ENCODE data around the gene PLD4. TPM values are rescaled to one million over a fixed set of nuclear protein-coding genes. Genes with fewer than 3 reads are reported as not detected.

The PLD4 gene
- total RNA-seq, 1 donor from 2014 or later, result not detected

DNA sequence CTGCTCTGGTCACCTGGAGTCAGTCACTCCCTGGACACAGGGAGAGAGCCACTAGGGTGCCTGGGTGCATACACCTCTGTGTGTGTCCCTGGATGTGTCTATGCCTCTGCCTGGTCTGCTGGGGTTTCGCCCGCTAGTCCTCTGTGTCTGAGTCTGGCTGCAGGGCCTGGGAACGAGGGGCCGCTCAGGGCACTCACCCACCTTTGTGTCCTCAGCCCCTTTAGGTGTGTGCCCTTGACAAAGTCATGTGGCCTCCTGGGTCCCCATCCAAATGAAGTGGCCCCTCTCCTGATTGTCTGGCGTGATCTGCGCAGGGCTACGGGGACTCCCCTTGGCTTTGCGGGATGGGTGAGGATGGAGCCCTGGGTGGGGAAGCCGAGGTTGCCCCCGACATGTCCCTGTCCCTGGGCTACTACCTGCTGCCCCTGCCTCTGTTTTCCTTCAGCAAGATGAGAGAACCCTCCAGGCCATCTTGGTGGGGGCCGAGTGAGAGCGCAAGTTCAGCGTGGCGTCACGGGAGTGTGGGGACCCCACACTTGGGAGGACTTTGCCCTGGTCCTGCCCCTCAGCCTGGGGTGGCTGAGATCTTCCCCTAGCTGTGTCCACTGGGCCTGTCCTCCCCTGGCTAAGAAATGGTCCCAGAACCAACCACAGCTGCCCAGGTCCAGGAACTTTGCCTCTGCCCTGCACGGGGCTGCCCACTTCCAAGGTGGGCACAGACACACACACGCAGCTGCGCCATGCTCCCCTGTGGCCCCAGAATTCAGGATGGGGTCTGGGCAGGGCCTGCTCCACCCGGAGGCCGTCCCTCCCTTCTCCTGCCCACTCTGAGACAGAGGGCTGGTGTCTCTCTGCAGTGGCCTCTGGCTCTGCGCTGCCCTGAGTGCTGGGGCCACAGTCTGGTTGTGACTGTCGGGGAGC lies 56.2 kb downstream of the PLD4 start:
- H3K27me3 ChIP-seq, result no peaks in the 10 kb centered on the region
- DNase-seq (ENCODE audit: extremely low spot score in 2 of 2), result no peak
- no peak overlapping the region for H3K27ac ChIP-seq
- H3K4me3 ChIP-seq, result no peak overlapping the region
- H3K36me3 ChIP-seq, result no peaks in the 10 kb centered on the region
- H3K4me1 ChIP-seq, result peaks cover 33% of the 10 kb centered on the region
- intact Hi-C loops (cut with DNase I), result loop anchor here (10.0 kb wide), 1 partner anchor 186 kb away; the partner anchor contains the start of gene AKT1
- TF ChIP-seq, protein P1, sequence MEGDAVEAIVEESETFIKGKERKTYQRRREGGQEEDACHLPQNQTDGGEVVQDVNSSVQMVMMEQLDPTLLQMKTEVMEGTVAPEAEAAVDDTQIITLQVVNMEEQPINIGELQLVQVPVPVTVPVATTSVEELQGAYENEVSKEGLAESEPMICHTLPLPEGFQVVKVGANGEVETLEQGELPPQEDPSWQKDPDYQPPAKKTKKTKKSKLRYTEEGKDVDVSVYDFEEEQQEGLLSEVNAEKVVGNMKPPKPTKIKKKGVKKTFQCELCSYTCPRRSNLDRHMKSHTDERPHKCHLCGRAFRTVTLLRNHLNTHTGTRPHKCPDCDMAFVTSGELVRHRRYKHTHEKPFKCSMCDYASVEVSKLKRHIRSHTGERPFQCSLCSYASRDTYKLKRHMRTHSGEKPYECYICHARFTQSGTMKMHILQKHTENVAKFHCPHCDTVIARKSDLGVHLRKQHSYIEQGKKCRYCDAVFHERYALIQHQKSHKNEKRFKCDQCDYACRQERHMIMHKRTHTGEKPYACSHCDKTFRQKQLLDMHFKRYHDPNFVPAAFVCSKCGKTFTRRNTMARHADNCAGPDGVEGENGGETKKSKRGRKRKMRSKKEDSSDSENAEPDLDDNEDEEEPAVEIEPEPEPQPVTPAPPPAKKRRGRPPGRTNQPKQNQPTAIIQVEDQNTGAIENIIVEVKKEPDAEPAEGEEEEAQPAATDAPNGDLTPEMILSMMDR (IDR thresholded peaks at IDR 0.05), result no peak
- no peak for TF ChIP-seq POLR2A (IDR thresholded peaks at IDR 0.05)
- no peak for TF ChIP-seq POLR2AphosphoS5 (IDR thresholded peaks at IDR 0.05; ENCODE audit: insufficient read depth in 1 of 2, low read depth in 1 of 2)
- no peaks in the 10 kb centered on the region for H3K9me3 ChIP-seq

DNA sequence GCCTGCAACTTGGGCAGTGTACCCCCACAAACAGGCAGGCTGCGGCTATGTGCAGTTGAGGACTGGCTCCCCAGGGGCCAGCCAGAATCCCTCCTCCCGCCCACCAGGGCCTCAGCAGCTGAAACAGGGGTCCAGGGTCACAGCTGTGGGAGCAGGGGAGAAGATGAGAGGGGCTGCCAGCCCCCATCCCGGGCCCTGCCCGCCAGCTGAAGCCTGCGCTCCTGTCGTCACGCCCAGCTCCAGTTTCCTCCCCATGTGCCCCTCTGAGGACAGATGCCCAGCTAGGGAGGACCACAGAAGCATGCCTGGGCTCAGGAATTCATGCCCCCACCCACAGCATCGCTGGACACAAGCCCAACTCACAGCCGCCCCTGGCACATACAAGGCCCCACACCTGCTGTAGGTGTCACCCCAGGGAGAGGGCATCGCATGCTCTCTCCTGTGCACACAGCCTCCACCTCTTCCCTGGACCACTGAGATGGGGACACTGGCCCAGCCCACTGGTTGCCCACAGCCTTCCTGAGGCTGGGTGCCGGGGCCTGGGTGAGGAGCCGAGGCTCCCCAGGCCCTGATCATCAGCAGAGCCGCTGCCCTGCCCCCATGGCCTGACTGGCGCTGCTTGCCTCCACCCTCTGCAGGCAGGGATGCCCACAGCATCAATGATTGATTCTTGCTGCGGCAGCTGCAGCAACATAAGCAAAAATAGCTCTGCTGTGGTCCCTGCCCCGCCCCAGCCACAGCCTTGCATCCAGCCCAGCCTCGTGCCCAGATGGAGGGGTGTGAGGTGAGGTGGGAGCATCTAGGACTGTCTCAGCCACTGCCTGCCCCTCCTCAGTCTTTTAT lies 57.2 kb downstream of the PLD4 start:
- H3K4me3 ChIP-seq, result no peak overlapping the region

DNA sequence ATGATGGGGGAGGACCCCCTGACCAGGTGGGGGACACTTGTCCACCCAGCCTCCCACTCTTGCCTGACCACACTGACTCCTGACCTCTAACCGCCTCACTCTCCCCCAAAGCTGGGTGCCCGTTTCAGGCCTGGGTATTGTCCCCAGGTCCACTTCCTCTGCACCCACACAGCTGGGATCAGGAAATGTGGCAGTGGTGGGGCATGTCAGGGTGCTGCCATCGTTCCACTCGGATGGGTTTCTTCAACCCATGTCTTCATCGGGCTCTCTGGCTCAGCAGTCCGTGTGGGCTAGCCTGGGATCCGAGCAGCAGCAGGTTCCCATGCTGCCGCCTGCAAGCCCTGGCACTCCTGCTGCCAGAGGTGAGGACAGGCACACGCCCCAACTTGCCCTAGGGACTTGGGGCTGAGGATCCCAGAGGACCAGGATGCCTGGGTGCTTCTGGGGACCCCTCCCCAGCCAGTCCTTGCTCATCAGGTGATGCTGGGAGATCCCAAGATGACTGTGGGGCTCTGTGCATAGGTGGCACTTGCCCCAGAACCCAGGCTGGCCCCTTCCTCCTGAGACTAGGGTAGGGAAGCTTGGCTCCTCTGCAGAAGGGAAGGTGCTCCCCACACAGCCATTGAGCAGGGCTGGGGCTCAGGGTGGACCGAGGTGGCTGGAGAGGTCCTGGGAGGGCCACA lies 58.0 kb downstream of the PLD4 start:
- Histone ChIP-seq H3K4me3 (no peak overlapping the region), H3K27ac (no peak overlapping the region), H3K36me3 (no peaks in the 10 kb centered on the region), H3K27me3 (no peaks in the 10 kb centered on the region), H3K9me3 (no peaks in the 10 kb centered on the region), H3K4me1 (peaks cover 28% of the 10 kb centered on the region)
- TF ChIP-seq POLR2AphosphoS5 (IDR thresholded peaks at IDR 0.05; ENCODE audit: insufficient read depth in 1 of 2, low read depth in 1 of 2) (no peak), POLR2A (IDR thresholded peaks at IDR 0.05) (no peak)
- TF ChIP-seq, protein P1 (IDR thresholded peaks at IDR 0.05), result no peak
- DNase-seq (ENCODE audit: extremely low spot score in 2 of 2), result no peak
- intact Hi-C loops (cut with DNase I), result loop anchor here (10.0 kb wide), 1 partner anchor 188 kb away; the partner anchor contains the start of gene AKT1

More for the DNA sequence above, 57.2 kb downstream of the PLD4 start:
- Histone ChIP-seq H3K36me3 (no peaks in the 10 kb centered on the region), H3K9me3 (no peaks in the 10 kb centered on the region), H3K27me3 (no peaks in the 10 kb centered on the region), H3K4me1 (peaks cover 33% of the 10 kb centered on the region), H3K27ac (no peak overlapping the region)
- intact Hi-C loops (cut with DNase I), result loop anchor here (10.0 kb wide), 1 partner anchor 187 kb away; the partner anchor contains the start of gene AKT1
- no peak for TF ChIP-seq POLR2A (IDR thresholded peaks at IDR 0.05)
- TF ChIP-seq, protein P1 (IDR thresholded peaks at IDR 0.05), result no peak
- no peak for TF ChIP-seq POLR2AphosphoS5 (IDR thresholded peaks at IDR 0.05; ENCODE audit: insufficient read depth in 1 of 2, low read depth in 1 of 2)
- no peak for DNase-seq (ENCODE audit: extremely low spot score in 2 of 2)

Other genes starting within 250 kb of the PLD4 start
- 49.1 TPM for gene INF2, start 235.3 kb upstream of the PLD4 start, total RNA-seq
- 10.3 TPM for gene ADSS1, start 200.7 kb upstream of the PLD4 start, total RNA-seq
- gene SIVA1, start 171.7 kb upstream of the PLD4 start, total RNA-seq, result 284 TPM
- 92.8 TPM for gene AKT1, start 129.1 kb upstream of the PLD4 start, total RNA-seq
- 7.6 TPM for gene ZBTB42, start 123.8 kb upstream of the PLD4 start, total RNA-seq
- gene CEP170B, start 59.6 kb upstream of the PLD4 start, total RNA-seq, result 17.9 TPM
- 180 TPM for gene AHNAK2, start 53.5 kb downstream of the PLD4 start, total RNA-seq
- gene CLBA1, start 60.9 kb downstream of the PLD4 start, total RNA-seq, result 4.7 TPM
- 15.2 TPM for gene CDCA4, start 96.2 kb downstream of the PLD4 start, total RNA-seq
- 9.1 TPM for gene GPR132, start 140.6 kb downstream of the PLD4 start, total RNA-seq
- gene JAG2, start 243.9 kb downstream of the PLD4 start, total RNA-seq, result 17.7 TPM